ENCODE measurements around the gene MCOLN1. TPM values are rescaled to one million over a fixed set of nuclear protein-coding genes. Genes with fewer than 3 reads are reported as not detected.

MCOLN1 gene
- total RNA-seq, 4 donors from 2014 or later, result 9.1 to 25.0 (median 14.5) TPM

GRCh38 chr19:7529610-7530490, 7.4 kb downstream of the MCOLN1 start:
- intact Hi-C loops (cut with DNase I), result loop anchor here (10.0 kb wide), 1 partner anchor 135 kb away; no protein-coding TSS in a partner anchor

GRCh38 chr19:7533281-7533885, 11.0 kb downstream of the MCOLN1 start:
- no peak for TF ChIP-seq POLR2A (IDR thresholded peaks at IDR 0.05)
- TF ChIP-seq, protein P1, sequence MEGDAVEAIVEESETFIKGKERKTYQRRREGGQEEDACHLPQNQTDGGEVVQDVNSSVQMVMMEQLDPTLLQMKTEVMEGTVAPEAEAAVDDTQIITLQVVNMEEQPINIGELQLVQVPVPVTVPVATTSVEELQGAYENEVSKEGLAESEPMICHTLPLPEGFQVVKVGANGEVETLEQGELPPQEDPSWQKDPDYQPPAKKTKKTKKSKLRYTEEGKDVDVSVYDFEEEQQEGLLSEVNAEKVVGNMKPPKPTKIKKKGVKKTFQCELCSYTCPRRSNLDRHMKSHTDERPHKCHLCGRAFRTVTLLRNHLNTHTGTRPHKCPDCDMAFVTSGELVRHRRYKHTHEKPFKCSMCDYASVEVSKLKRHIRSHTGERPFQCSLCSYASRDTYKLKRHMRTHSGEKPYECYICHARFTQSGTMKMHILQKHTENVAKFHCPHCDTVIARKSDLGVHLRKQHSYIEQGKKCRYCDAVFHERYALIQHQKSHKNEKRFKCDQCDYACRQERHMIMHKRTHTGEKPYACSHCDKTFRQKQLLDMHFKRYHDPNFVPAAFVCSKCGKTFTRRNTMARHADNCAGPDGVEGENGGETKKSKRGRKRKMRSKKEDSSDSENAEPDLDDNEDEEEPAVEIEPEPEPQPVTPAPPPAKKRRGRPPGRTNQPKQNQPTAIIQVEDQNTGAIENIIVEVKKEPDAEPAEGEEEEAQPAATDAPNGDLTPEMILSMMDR (IDR thresholded peaks at IDR 0.05), result no peak
- H3K27me3 ChIP-seq, result no peaks in the 10 kb centered on the region
- peak overlapping the region; percentile 80 to 92 (median 91) for H3K27ac ChIP-seq
- 12 to 13% methylated on average over 21 to 25 of the region's 30 CpGs for WGBS, 2 donors
- peaks cover under 1 to 6% of the 10 kb centered on the region in 2 donors for H3K36me3 ChIP-seq
- DNase-seq, result peak; percentile 58 to 61
- intact Hi-C loops (cut with DNase I), result loop anchor here (10.0 kb wide), 1 partner anchor 139 kb away; no protein-coding TSS in a partner anchor
- peak overlapping the region in 2 of 3 donors; percentile 40 to 71 for H3K4me3 ChIP-seq (replicated peaks in 1 of 3)
- no peaks in the 10 kb centered on the region for H3K9me3 ChIP-seq
- H3K4me1 ChIP-seq, result peaks cover 13 to 17% of the 10 kb centered on the region in 2 donors

More at GRCh38 chr19:7529610-7530490, 7.4 kb downstream of the MCOLN1 start:
- TF ChIP-seq, protein P1 (IDR thresholded peaks at IDR 0.05), result no peak
- no peak for TF ChIP-seq POLR2A (IDR thresholded peaks at IDR 0.05)
- Histone ChIP-seq H3K4me1 (peaks cover 8% of the 10 kb centered on the region in 2 donors), H3K36me3 (peaks cover 0 to 2% of the 10 kb centered on the region in 2 donors), H3K9me3 (no peaks in the 10 kb centered on the region), H3K27me3 (no peaks in the 10 kb centered on the region), H3K4me3 (replicated peaks in 1 of 3) (no peak overlapping the region), H3K27ac (no peak overlapping the region)
- no peak for DNase-seq
- 95 to 96% methylated on average over 30 to 33 of the region's 33 CpGs for WGBS, 2 donors

DNA sequence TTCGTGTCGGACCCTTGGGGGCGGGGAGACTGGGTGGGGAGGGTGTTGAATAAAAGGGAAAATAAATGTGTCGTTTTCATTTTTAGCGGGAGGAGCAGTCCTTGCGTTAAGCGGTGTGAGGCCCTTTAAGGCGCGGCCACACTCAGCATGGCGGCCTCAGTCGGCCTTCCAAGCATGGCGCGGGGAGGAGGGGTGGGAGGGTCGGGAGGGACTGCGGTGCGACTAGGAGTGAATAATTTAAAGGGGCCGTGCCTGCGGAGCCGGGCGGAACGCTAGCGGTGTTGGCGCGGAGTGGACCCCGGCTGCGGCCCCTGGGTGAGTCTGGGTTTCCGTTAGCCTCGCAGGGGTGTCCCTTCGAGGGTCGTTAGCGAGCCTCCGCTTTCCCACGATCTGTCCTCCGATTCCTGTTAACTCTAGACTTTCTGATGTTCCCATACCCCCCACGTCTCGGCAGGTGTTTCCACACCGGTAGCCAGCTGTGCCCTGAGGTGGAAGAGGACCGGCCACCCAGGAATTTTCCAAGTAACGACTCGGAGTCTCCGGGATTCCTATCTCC, 11.6 kb downstream of the MCOLN1 start:
- Histone ChIP-seq H3K9me3 (no peaks in the 10 kb centered on the region), H3K36me3 (peaks cover 7 to 10% of the 10 kb centered on the region in 2 donors), H3K27me3 (no peaks in the 10 kb centered on the region), H3K4me3 (replicated peaks in 1 of 3) (peak overlapping the region; percentile 40 to 71 (median 42)), H3K27ac (peak overlapping the region; percentile 80 to 92 (median 91)), H3K4me1 (peaks cover 13 to 17% of the 10 kb centered on the region in 2 donors)
- intact Hi-C loops (cut with DNase I), result loop anchor here (10.0 kb wide), 1 partner anchor 139 kb away; no protein-coding TSS in a partner anchor
- 0% methylated on average over 30 to 33 of the region's 41 CpGs for WGBS, 2 donors
- DNase-seq, result peak; percentile 86 to 89
- peak in 1 of 2 donors; percentile 48 for TF ChIP-seq POLR2A (IDR thresholded peaks at IDR 0.05)
- TF ChIP-seq, protein P1 (IDR thresholded peaks at IDR 0.05), result no peak

DNA sequence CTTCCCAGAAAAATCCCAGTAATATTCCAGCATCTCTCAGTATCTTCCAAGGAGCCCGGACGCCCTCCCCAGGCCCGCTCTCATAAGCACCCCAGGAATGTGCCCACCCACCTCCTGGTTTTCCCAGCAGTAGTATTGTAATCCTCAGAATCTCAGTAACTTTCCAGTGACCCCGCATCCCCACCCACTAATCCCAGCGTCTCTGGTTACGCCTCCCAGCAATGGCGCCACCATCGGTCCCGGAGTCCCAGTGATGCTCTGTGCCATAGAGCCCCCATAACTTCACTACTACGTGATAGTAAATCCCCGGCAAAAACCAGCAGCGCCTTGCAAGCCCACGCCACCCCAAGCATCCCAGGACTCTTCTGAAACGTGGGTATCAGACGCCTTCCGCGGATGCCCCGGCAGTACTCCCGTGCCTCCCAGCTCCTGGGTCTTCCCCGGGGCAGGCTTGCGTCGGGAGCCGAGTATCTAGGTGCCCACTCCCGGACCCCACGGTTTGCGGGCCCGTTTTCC, 12.2 kb downstream of the MCOLN1 start:
- peak; percentile 49 to 57 for DNase-seq
- TF ChIP-seq POLR2A (IDR thresholded peaks at IDR 0.05), result no peak
- TF ChIP-seq, protein P1 (IDR thresholded peaks at IDR 0.05), result no peak
- peaks cover 11 to 12% of the 10 kb centered on the region in 2 donors for H3K36me3 ChIP-seq
- 0% methylated on average over 13 to 19 of the region's 27 CpGs for WGBS, 2 donors
- H3K27ac ChIP-seq, result peak overlapping the region; percentile 52 to 92 (median 91)
- peak overlapping the region; percentile 34 to 71 (median 42) for H3K4me3 ChIP-seq (replicated peaks in 1 of 3)
- intact Hi-C loops (cut with DNase I), result loop anchor here (10.0 kb wide), 1 partner anchor 140 kb away; no protein-coding TSS in a partner anchor
- no peaks in the 10 kb centered on the region for H3K27me3 ChIP-seq
- peaks cover 13 to 17% of the 10 kb centered on the region in 2 donors for H3K4me1 ChIP-seq
- no peaks in the 10 kb centered on the region for H3K9me3 ChIP-seq

All from thyroid gland (tissue), 4 donors.